Iris pigment epithelial cell (primary cell): ENCODE data around the gene IL32.

ENCODE experiments used
- DNase-seq: peaks from one replicate; pipeline ENCODE4 v3.0.0-alpha.2; 2011; ENCODE audit warnings: low read depth

Gene IL32

GRCh38 chr16:3065069-3065741 lies at the start of gene IL32:
TSS of gene IL32 (plus strand) at chr16:3065640. CDS start at chr16:3065812, 172 bp downstream.
- DNase-seq, result peak; percentile 83

- no peak for DNase-seq
These were observed 49.4 kb upstream of the IL32 start for GRCh38 chr16:3015865-3016521.

GRCh38 chr16:3017344-3017743 lies 48.1 kb upstream of the IL32 start:
- no peak for DNase-seq

GRCh38 chr16:3017794-3018506 lies 47.5 kb upstream of the IL32 start, which contains the start of gene CLDN6:
TSS of gene CLDN6 (minus strand) at chr16:3018183. CDS start at chr16:3016021, 2,162 bp downstream.
- DNase-seq, result no peak

GRCh38 chr16:3019594-3020246 lies 45.7 kb upstream of the IL32 start:
- no peak for DNase-seq

- DNase-seq, result peak; percentile 81
These were observed 45.2 kb upstream of the IL32 start, which contains the start of gene TNFRSF12A for GRCh38 chr16:3020247-3020603. TSS of gene TNFRSF12A (plus strand) at chr16:3020368. CDS start at chr16:3020398, 30 bp downstream.

GRCh38 chr16:3020604-3021448 lies 44.6 kb upstream of the IL32 start:
- peak; percentile 90 for DNase-seq

- peak; percentile 96 for DNase-seq
These were observed 43.8 kb upstream of the IL32 start for GRCh38 chr16:3021449-3022207.

- peak; percentile 96 for DNase-seq
These were observed 43.2 kb upstream of the IL32 start for GRCh38 chr16:3022208-3022683.

- DNase-seq, result peak; percentile 12
These were observed 42.6 kb upstream of the IL32 start for GRCh38 chr16:3022684-3023414.

- peak; percentile 60 for DNase-seq
These were observed 42.1 kb upstream of the IL32 start for GRCh38 chr16:3023415-3023668.

GRCh38 chr16:3023669-3024478 lies 41.6 kb upstream of the IL32 start, which contains the start of the genes HCFC1R1 and THOC6:
TSS of gene HCFC1R1 (minus strand) at chr16:3023942. CDS start at chr16:3023941, 1 bp downstream.
TSS of gene THOC6 (plus strand) at chr16:3024035. CDS start at chr16:3024327, 292 bp downstream.
- DNase-seq, result peak; percentile 99

- DNase-seq, result no peak
These were observed 40.1 kb upstream of the IL32 start for GRCh38 chr16:3025032-3026002.

- DNase-seq, result no peak
These were observed 39.4 kb upstream of the IL32 start for GRCh38 chr16:3026003-3026378.

- DNase-seq, result no peak
These were observed 38.6 kb upstream of the IL32 start for GRCh38 chr16:3026609-3027488.

GRCh38 chr16:3027489-3027795 lies 38.0 kb upstream of the IL32 start:
- no peak for DNase-seq
